ENCODE measurements around the gene LEFTY2. TPM values are rescaled to one million over a fixed set of nuclear protein-coding genes. Genes with fewer than 3 reads are reported as not detected.

LEFTY2 gene, protein sequence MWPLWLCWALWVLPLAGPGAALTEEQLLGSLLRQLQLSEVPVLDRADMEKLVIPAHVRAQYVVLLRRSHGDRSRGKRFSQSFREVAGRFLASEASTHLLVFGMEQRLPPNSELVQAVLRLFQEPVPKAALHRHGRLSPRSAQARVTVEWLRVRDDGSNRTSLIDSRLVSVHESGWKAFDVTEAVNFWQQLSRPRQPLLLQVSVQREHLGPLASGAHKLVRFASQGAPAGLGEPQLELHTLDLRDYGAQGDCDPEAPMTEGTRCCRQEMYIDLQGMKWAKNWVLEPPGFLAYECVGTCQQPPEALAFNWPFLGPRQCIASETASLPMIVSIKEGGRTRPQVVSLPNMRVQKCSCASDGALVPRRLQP
- total RNA-seq (not detected), polyA plus RNA-seq (not detected)

DNA sequence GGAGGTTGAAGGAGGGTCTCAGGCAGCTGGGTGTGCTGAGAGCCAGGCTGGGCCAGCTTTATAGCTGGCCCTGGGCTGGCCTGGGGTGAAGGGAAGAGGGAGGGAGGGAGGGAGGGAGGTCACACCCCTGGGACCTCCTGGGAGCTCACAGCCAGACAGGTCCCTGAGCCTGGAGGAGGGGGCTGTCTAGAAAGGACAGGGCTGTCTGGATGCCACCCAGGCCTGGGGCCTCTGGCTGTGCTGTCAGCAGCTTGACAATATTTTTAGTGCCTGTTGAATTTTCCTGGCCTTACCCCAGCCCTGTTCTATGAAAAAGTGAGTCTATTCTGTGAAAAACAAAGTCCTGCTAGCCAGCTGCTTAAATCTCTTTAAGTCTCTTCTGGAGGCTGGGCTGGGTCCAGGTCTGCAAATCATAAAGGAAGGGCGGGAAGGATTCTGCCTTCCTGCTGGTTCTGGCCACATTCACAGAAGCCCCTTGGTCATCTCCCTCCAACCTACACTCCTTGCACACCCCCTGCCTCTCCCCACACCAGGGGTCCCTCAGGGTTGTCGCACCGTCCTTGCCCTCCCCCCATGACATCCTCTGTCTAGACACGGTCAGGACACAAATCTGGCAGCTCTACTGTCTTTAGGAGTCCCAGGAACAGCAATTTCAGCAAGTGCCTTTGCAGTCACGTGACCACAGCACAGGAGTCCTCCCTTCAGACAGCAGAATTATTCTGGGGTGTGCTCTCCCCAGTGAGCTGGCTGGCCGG, at the start of gene LEFTY2:
LEFTY2 (minus strand) TSS at position 34 of the 755 bp plus-strand sequence. CDS start 80 bp downstream, outside the sequence.
- H3K9me3 Mint-ChIP-seq = no peaks in the 10 kb centered on the region
- peaks cover 0 to 1% of the 10 kb centered on the region in 2 donors for H3K27me3 Mint-ChIP-seq
- H3K36me3 Mint-ChIP-seq = no peaks in the 10 kb centered on the region
- H3K4me1 Mint-ChIP-seq = peaks cover 11 to 25% (median 15%) of the 10 kb centered on the region in 3 donors
- DNase-seq = no peak
- no peak within 1 kb of the TSS for H3K27ac Mint-ChIP-seq
- Histone ChIP-seq H3K4me3 (ENCODE audit: low read length) (no peak within 1 kb of the TSS), H3K36me3 (ENCODE audit: insufficient read depth, low read length) (no peaks in the 10 kb centered on the region), H3K4me1 (ENCODE audit: insufficient read depth, low read length) (peaks cover 6% of the 10 kb centered on the region), H3K9me3 (ENCODE audit: low read length) (no peaks in the 10 kb centered on the region), H3K27me3 (ENCODE audit: insufficient read depth, low read length, poor library complexity, severe bottlenecking) (no peaks in the 10 kb centered on the region), H3K27ac (ENCODE audit: low read depth, low read length) (no peak within 1 kb of the TSS)
- ChIA-PET CTCF (no interaction called here), POLR2A (no interaction called here)
- no peak within 1 kb of the TSS for H3K4me3 Mint-ChIP-seq

DNA sequence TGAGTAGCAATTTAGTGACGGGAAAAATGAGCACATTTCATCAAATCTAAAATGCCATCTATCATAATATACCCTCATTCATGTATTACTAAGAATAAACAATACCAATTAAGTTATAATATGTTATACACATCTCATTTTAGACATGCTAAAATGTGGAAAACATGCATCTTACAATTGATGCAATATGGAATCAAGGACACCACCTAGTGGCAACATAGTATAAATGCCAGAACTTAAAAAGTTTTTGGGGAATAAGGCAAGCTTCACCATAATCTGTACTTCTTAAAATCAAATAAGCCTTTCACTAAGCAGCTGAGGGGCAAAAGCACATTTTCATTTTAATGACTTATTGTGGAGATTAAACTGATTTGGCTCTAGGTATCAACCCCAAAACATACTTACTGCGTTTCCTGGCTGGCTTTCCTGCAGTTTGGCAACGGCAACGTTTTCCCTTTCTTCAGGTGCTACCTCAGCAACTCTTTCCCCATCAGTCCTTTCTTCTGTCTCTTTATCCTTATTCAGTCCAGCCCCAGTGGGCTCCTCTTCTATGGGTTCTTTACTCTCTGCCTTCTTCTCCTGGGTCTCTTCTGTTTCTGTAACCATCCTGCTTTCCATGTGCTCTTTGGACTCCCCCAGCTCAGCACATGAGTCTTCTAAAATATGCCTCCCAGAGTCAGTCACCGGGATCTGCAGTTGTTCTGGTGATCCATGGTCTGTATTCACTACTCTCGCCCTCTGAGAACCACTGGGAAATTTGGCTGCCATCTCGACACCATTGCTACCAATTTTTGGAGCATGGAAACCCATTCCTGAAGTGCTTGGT, 46.7 kb upstream of the LEFTY2 start:
- Mint-ChIP-seq H3K36me3 (peaks cover 4 to 88% (median 22%) of the 10 kb centered on the region in 3 donors), H3K4me3 (no peak overlapping the region), H3K27me3 (no peaks in the 10 kb centered on the region), H3K9me3 (no peaks in the 10 kb centered on the region), H3K27ac (peak overlapping the region in 4 of 8 donors; percentile 23 to 86 (median 58)), H3K4me1 (peaks cover 28 to 41% (median 39%) of the 10 kb centered on the region in 3 donors)
- ChIA-PET CTCF (interaction anchor here (0.7 to 3.2 kb wide), 18 partner anchors 9 to 525 kb away, joined by 3 to 13 read pairs (median 4); partner anchors contain the start of gene SRP9), POLR2A (interaction anchor here (1.0 to 2.0 kb wide), 3 partner anchors 12 to 76 kb away, joined by 3 to 9 read pairs (median 4); partner anchors contain the start of gene SDE2)
- DNase-seq = peak in 1 of 5 donors; percentile 49
- Histone ChIP-seq H3K36me3 (ENCODE audit: insufficient read depth, low read length) (peaks cover 49% of the 10 kb centered on the region), H3K9me3 (ENCODE audit: low read length) (no peaks in the 10 kb centered on the region), H3K4me1 (ENCODE audit: insufficient read depth, low read length) (peaks cover 15% of the 10 kb centered on the region), H3K27ac (ENCODE audit: low read depth, low read length) (no peak overlapping the region), H3K27me3 (ENCODE audit: insufficient read depth, low read length, poor library complexity, severe bottlenecking) (no peaks in the 10 kb centered on the region), H3K4me3 (ENCODE audit: low read length) (no peak overlapping the region)

DNA sequence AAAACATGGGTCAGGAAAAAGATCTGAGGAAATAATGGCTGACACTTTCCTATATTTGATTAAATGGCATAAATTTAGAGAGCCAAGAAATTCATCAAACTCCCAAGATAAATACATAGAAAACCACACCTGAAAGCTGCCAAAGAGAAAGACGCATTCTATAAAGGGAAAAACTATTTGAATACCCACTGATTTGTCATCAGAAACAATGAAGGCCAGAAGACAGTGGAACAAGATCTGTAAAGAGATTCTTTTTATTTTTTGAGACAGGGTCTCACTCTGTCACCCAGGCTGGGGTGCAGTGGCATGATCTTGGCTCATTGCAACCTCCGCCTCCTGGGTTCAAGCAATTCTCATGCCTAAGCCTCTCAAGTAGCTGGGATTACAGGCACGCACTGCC, 40.7 kb upstream of the LEFTY2 start:
- no peak overlapping the region for H3K27ac ChIP-seq (ENCODE audit: low read depth, low read length)
- Mint-ChIP-seq H3K4me1 (peaks cover 9 to 20% (median 10%) of the 10 kb centered on the region in 3 donors), H3K27ac (peak overlapping the region in 2 of 8 donors; percentile 29 to 59), H3K9me3 (no peaks in the 10 kb centered on the region), H3K4me3 (no peak overlapping the region), H3K36me3 (peaks cover 12 to 74% (median 27%) of the 10 kb centered on the region in 3 donors), H3K27me3 (no peaks in the 10 kb centered on the region)
- peaks cover 4% of the 10 kb centered on the region for H3K4me1 ChIP-seq (ENCODE audit: insufficient read depth, low read length)
- POLR2A ChIA-PET = no interaction called here
- peaks cover 45% of the 10 kb centered on the region for H3K36me3 ChIP-seq (ENCODE audit: insufficient read depth, low read length)
- H3K4me3 ChIP-seq (ENCODE audit: low read length) = no peak overlapping the region
- CTCF ChIA-PET = interaction anchor here (2.3 kb wide), 1 partner anchor 507 kb away, joined by 5 read pairs; no protein-coding TSS in a partner anchor
- no peaks in the 10 kb centered on the region for H3K27me3 ChIP-seq (ENCODE audit: insufficient read depth, low read length, poor library complexity, severe bottlenecking)
- DNase-seq = no peak
- no peaks in the 10 kb centered on the region for H3K9me3 ChIP-seq (ENCODE audit: low read length)

DNA sequence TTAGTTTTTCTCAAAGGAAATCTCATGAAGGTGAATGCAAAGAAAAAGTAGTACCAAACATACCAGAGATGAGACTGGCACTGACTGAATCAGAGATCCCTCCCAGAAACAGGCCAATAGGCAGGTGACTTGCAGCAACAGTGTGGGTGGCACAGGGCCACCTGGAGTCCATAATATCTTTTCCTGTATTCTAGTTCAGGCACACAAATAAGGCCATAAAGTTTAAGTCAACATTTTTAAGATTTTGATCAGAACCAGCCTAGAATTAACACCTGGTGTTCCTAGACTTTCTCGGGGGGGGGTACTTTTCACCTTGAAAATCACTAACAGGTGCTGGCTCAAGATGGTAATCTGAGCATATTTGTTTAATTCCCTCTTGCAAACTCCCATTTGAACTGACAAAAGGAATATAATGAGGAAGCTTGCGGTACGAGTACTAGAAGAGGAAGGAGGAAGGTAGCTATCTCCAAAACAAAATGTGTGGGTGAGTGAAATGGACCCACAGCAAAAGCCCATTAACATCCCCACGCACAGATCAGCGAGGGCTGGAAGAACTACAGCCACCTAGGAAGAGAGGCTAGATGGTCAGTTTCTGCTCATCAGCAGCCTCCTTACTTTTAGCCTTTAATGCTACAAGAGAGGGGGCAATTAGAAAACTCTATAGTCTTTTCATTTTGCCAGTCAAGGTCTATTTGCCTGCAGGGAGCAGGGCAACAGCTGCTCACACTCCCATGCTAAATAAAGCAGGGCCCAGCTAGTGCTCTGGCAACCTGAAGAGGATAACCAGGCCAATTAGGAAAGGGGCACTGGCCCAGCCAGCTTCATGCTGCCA, 39.2 kb upstream of the LEFTY2 start:
- no peaks in the 10 kb centered on the region for H3K27me3 ChIP-seq (ENCODE audit: insufficient read depth, low read length, poor library complexity, severe bottlenecking)
- no peaks in the 10 kb centered on the region for H3K27me3 Mint-ChIP-seq
- H3K4me1 ChIP-seq (ENCODE audit: insufficient read depth, low read length) = no peaks in the 10 kb centered on the region
- no peak for DNase-seq
- H3K27ac Mint-ChIP-seq = peak overlapping the region in 2 of 8 donors; percentile 9 to 46
- POLR2A ChIA-PET = no interaction called here
- H3K4me1 Mint-ChIP-seq = peaks cover 2 to 12% (median 5%) of the 10 kb centered on the region in 3 donors
- no peak overlapping the region for H3K27ac ChIP-seq (ENCODE audit: low read depth, low read length)
- no peak overlapping the region for H3K4me3 Mint-ChIP-seq
- H3K9me3 ChIP-seq (ENCODE audit: low read length) = no peaks in the 10 kb centered on the region
- peaks cover 37% of the 10 kb centered on the region for H3K36me3 ChIP-seq (ENCODE audit: insufficient read depth, low read length)
- H3K4me3 ChIP-seq (ENCODE audit: low read length) = no peak overlapping the region
- no peaks in the 10 kb centered on the region for H3K9me3 Mint-ChIP-seq
- H3K36me3 Mint-ChIP-seq = peaks cover 12 to 65% (median 23%) of the 10 kb centered on the region in 3 donors
- CTCF ChIA-PET = interaction anchor here (2.3 to 2.9 kb wide), 2 partner anchors 7 to 506 kb away, joined by 5 to 11 read pairs; no protein-coding TSS in a partner anchor

DNA sequence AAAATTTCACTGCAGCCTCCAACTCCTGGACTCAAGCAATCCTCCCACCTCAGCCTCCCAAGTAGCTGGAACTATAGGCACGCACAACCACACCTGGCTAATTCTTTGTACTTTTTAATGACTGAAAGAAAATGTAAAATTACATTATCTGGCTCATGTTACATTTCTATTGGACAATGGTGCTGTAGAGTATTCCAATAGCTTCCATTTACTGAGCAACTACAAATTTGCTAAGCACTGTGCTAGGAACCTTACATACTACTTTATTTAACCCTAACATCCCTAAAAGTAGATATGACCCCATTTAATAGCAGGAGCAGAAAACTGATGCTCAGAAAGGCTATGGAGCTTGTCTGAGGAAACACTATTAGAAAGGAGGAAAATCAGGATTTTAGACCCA, 38.4 kb upstream of the LEFTY2 start:
- H3K4me1 Mint-ChIP-seq = peaks cover 2 to 12% (median 5%) of the 10 kb centered on the region in 3 donors
- H3K36me3 Mint-ChIP-seq = peaks cover 12 to 59% (median 23%) of the 10 kb centered on the region in 3 donors
- no peak overlapping the region for H3K27ac ChIP-seq (ENCODE audit: low read depth, low read length)
- no peaks in the 10 kb centered on the region for H3K9me3 Mint-ChIP-seq
- ChIA-PET POLR2A (no interaction called here), CTCF (interaction anchor here (2.9 kb wide), 1 partner anchor 8 kb away, joined by 11 read pairs; no protein-coding TSS in a partner anchor)
- no peaks in the 10 kb centered on the region for H3K27me3 Mint-ChIP-seq
- no peak overlapping the region for H3K4me3 Mint-ChIP-seq
- peak overlapping the region in 1 of 8 donors; percentile 69 for H3K27ac Mint-ChIP-seq
- no peak overlapping the region for H3K4me3 ChIP-seq (ENCODE audit: low read length)
- H3K36me3 ChIP-seq (ENCODE audit: insufficient read depth, low read length) = peaks cover 30% of the 10 kb centered on the region
- H3K4me1 ChIP-seq (ENCODE audit: insufficient read depth, low read length) = no peaks in the 10 kb centered on the region
- no peaks in the 10 kb centered on the region for H3K9me3 ChIP-seq (ENCODE audit: low read length)
- DNase-seq = no peak
- no peaks in the 10 kb centered on the region for H3K27me3 ChIP-seq (ENCODE audit: insufficient read depth, low read length, poor library complexity, severe bottlenecking)

DNA sequence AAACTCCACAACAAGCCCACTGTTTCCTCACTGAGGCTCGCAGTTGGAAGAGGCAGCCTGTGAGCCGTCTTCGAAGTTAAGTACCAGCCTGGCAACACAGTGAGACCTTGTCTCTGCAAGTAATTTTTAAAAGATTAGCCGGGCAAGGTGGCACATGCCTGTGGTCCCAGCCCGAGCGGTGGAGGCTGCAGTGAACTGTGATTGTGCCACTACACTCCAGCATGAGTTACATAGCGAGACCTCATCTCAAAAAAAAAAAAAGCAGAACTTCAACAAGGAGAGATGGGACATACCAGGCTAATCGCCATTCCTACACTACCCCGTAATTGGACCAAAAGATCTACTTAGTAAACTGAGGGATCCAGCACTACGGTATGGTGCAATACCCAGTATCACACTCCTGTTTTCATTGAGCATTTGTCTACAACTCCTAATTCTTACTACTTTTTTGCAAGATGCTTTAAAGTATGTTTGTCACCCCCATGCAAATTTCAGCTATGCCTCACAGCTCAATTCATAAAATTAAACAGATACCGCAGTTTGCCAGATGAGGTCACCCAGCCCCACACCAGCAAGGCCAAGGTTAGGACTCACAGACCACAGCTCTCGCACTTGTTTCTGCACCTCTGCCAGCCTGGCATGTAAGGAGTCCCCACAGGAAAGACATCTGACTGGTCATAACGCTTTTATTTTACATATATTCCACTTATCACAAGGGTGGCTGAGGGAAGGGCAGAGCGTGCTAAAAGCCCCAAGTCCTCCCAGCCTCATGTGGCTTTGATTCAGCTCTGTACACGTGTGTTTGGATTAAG, 37.1 kb upstream of the LEFTY2 start:
- no peak overlapping the region for H3K27ac ChIP-seq (ENCODE audit: low read depth, low read length)
- H3K4me1 ChIP-seq (ENCODE audit: insufficient read depth, low read length) = no peaks in the 10 kb centered on the region
- Mint-ChIP-seq H3K27ac (peak overlapping the region in 2 of 8 donors; percentile 36 to 43), H3K9me3 (no peaks in the 10 kb centered on the region), H3K4me1 (peaks cover 2 to 12% (median 5%) of the 10 kb centered on the region in 3 donors), H3K36me3 (peaks cover 8 to 51% (median 17%) of the 10 kb centered on the region in 3 donors), H3K4me3 (no peak overlapping the region), H3K27me3 (no peaks in the 10 kb centered on the region)
- POLR2A ChIA-PET = interaction anchor here (0.5 kb wide), 1 partner anchor 108 kb away, joined by 4 read pairs; no protein-coding TSS in a partner anchor
- no peak overlapping the region for H3K4me3 ChIP-seq (ENCODE audit: low read length)
- no peaks in the 10 kb centered on the region for H3K9me3 ChIP-seq (ENCODE audit: low read length)
- DNase-seq = no peak
- no peaks in the 10 kb centered on the region for H3K27me3 ChIP-seq (ENCODE audit: insufficient read depth, low read length, poor library complexity, severe bottlenecking)
- CTCF ChIA-PET = interaction anchor here (0.7 to 2.9 kb wide), 4 partner anchors 10 to 659 kb away, joined by 3 to 11 read pairs (median 3); no protein-coding TSS in a partner anchor
- peaks cover 25% of the 10 kb centered on the region for H3K36me3 ChIP-seq (ENCODE audit: insufficient read depth, low read length)

All from CD8-positive, alpha-beta memory T cell (primary cell).